ENCODE results near the gene BAX. TPM values are rescaled to one million over a fixed set of nuclear protein-coding genes. Genes with fewer than 3 reads are reported as not detected.

The BAX gene
- total and polyA plus RNA-seq, 9 of the 15 experiments (the other 6 are each of a cell fraction or from before 2014, with no cell fraction given) = 3.2 to 95.4 (median 44.5) TPM

DNA sequence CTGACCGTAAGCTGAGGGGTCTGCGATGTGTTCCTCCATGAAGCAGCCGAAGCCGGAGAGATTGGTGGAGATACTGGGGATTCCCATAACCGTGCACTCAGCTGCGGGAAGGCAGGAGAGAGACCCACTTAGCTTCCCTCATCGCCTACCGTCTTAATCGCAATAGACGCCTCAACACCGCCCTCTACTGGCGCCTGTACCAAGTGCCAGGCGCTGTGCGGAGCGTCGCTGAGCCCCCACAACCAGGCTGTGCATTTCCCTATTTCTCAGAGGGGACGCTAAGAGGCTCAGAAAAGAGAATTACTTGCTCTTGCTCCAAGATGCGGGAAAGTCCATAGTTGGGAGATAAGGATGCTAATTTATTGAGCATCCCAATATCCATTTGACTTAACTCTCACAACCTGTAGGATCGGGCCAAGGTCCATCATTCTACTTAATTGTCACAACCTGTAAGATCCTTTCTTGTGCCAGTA lies 16.3 kb downstream of the BAX start (continued):
- TF ChIP-seq, protein P1, sequence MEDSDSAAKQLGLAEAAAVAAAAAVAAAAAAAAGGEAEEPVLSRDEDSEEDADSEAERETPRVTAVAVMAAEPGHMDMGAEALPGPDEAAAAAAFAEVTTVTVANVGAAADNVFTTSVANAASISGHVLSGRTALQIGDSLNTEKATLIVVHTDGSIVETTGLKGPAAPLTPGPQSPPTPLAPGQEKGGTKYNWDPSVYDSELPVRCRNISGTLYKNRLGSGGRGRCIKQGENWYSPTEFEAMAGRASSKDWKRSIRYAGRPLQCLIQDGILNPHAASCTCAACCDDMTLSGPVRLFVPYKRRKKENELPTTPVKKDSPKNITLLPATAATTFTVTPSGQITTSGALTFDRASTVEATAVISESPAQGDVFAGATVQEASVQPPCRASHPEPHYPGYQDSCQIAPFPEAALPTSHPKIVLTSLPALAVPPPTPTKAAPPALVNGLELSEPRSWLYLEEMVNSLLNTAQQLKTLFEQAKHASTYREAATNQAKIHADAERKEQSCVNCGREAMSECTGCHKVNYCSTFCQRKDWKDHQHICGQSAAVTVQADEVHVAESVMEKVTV (CRISPR knock-in tag; IDR thresholded peaks at IDR 0.05) = peak; percentile 82
- TF ChIP-seq SPI1 (IDR thresholded peaks at IDR 0.05; ENCODE audit: borderline replicate concordance, low read depth, low read length) (peak; percentile 83), FOXK2 (conservative IDR thresholded peaks at IDR 0.05 in 1 of 2, IDR thresholded peaks at IDR 0.05 in 1 of 2; ENCODE audit: low read depth in 2 of 2) (no peak), ZNF699 (CRISPR knock-in tag; IDR thresholded peaks at IDR 0.05; ENCODE audit: insufficient replicate concordance) (no peak), ZNF165 (CRISPR knock-in tag; IDR thresholded peaks at IDR 0.05; ENCODE audit: borderline replicate concordance) (no peak), HCFC1 (IDR thresholded peaks at IDR 0.05; ENCODE audit: low read depth, low read length) (peak; percentile 35; the same call in 1 of the 2 replicates), JUND (IDR thresholded peaks at IDR 0.05; ENCODE audit: borderline replicate concordance, low read depth, low read length) (peak; percentile 38; the same call in 1 of the 2 replicates), JUND (tag; IDR thresholded peaks at IDR 0.05; ENCODE audit: borderline replicate concordance, low read depth, low read length) (peak; percentile 22; the same call in 1 of the 3 replicates), WHSC1 (IDR thresholded peaks at IDR 0.05; ENCODE audit: low read length) (no peak), ZNF184 (CRISPR knock-in tag; IDR thresholded peaks at IDR 0.05) (no peak), ZBTB7A (IDR thresholded peaks at IDR 0.05; ENCODE audit: borderline replicate concordance, control insufficient read depth, low read depth, low read length) (peak; percentile 70; the same call in 1 of the 2 replicates), KLF10 (CRISPR knock-in tag; IDR thresholded peaks at IDR 0.05) (no peak), RAD21 (CRISPR knock-in tag; conservative IDR thresholded peaks at IDR 0.05 in 1 of 2, IDR thresholded peaks at IDR 0.05 in 1 of 2) (peak; percentile 92 to 96), MYNN (IDR thresholded peaks at IDR 0.05) (peak; percentile 35; the same call in 1 of the 2 replicates), MYNN (CRISPR knock-in tag; IDR thresholded peaks at IDR 0.05) (no peak), MAZ (CRISPR knock-in tag; conservative IDR thresholded peaks at IDR 0.05 in 1 of 2, IDR thresholded peaks at IDR 0.05 in 1 of 2) (peak; percentile 41 to 82; a peak in 2 of 4 replicates), SMC3 (conservative IDR thresholded peaks at IDR 0.05; ENCODE audit: insufficient read depth, low read depth, low read length) (peak; percentile 77), RHOXF2B (CRISPR knock-in tag; conservative IDR thresholded peaks at IDR 0.05) (no peak), ZNF384 (IDR thresholded peaks at IDR 0.05; ENCODE audit: low read depth, low read length) (peak; percentile 57; the same call in 1 of the 2 replicates)
- TF ChIP-seq, protein P2, sequence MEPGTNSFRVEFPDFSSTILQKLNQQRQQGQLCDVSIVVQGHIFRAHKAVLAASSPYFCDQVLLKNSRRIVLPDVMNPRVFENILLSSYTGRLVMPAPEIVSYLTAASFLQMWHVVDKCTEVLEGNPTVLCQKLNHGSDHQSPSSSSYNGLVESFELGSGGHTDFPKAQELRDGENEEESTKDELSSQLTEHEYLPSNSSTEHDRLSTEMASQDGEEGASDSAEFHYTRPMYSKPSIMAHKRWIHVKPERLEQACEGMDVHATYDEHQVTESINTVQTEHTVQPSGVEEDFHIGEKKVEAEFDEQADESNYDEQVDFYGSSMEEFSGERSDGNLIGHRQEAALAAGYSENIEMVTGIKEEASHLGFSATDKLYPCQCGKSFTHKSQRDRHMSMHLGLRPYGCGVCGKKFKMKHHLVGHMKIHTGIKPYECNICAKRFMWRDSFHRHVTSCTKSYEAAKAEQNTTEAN (CRISPR knock-in tag; IDR thresholded peaks at IDR 0.05) = no peak
- TF ChIP-seq, protein P3, sequence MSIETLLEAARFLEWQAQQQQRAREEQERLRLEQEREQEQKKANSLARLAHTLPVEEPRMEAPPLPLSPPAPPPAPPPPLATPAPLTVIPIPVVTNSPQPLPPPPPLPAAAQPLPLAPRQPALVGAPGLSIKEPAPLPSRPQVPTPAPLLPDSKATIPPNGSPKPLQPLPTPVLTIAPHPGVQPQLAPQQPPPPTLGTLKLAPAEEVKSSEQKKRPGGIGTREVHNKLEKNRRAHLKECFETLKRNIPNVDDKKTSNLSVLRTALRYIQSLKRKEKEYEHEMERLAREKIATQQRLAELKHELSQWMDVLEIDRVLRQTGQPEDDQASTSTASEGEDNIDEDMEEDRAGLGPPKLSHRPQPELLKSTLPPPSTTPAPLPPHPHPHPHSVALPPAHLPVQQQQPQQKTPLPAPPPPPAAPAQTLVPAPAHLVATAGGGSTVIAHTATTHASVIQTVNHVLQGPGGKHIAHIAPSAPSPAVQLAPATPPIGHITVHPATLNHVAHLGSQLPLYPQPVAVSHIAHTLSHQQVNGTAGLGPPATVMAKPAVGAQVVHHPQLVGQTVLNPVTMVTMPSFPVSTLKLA (conservative IDR thresholded peaks at IDR 0.05) = peak in 1 of 2 experiments; percentile 40; a peak in 1 of 4 replicates
- TF ChIP-seq, protein P4, sequence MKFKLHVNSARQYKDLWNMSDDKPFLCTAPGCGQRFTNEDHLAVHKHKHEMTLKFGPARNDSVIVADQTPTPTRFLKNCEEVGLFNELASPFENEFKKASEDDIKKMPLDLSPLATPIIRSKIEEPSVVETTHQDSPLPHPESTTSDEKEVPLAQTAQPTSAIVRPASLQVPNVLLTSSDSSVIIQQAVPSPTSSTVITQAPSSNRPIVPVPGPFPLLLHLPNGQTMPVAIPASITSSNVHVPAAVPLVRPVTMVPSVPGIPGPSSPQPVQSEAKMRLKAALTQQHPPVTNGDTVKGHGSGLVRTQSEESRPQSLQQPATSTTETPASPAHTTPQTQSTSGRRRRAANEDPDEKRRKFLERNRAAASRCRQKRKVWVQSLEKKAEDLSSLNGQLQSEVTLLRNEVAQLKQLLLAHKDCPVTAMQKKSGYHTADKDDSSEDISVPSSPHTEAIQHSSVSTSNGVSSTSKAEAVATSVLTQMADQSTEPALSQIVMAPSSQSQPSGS (CRISPR knock-in tag; IDR thresholded peaks at IDR 0.05) = no peak
